GM21529 (cell line): ENCODE results near the gene FOXK1.
"Not testable (repeated sequence)": the region's sequence is repeated elsewhere in the genome, so short reads cannot be mapped to it uniquely, and the experiment has no call there.

ENCODE experiments used
- ATAC-seq: cut with Tn5 transposase; IDR thresholded peaks from one replicate; pipeline ENCODE4 v1.9.1; 2021; ENCODE audit not compliant: unreplicated experiment

The FOXK1 gene

DNA sequence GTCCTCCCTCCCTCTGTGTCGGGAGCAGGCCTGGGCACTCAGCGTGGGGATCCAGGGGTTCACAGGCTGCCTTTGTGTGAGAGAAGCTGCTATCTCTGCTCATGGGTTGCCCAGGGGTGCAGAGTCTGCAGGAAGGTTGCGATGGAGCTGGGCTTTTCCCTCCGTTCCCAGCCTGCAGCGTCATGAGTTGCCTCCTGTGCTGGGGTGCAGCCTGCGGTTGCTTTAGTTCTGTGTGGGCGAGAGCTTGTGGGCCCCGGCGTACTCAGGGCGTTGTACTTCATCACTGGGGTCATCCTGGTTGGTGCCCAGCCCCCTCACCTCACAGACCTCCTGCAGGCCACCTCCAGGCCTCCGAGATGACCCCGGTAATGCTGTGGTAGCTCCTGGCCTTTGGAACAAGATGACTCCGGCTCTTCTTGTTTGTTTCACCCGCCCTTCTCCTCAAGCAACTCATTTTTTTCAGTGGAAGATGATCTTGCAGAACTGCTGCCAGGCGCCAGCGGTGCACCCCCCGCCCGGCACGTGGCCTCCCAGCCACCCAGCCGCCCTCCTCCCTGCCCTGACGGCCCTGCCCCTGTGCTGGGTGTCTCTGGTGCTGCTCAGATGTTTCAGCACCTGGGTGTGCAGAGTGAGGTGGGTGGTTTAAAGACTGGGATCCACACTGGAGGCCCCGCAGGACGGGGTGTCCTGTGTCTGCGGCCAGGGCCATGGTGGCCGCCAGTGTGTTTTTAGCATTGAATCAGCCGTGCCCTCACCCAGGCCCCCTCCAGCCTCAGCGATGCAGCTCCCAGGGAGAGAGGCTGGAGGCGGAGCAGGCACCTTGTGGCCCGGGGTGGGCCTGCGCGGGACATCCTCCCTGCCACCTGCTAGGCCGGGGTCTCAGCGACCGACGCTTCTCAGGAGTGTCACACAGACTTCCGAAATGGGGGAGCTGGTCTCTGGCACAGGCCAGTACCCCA lies 100.5 kb downstream of the FOXK1 start:
- ATAC-seq, result no peak

DNA sequence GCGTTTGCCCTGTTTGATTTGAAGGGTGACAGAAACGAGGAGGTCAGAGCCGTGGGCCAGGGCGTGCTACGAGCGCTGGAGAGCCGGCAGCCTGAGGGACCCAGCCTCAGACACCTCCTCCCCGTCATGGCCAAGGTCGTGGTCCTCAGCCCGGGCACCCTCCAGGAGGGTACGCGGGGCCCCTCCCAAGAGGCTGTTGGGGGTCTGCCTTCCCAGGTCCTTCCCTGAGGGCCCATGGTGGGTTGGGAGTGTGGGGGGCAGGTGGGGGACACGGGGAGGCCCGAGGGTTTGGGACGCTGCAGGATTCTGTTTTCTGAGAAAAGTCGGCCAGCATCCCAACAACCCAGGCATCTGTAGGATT lies 101.2 kb downstream of the FOXK1 start:
- no peak for ATAC-seq

GRCh38 chr7:4783762-4784351 lies 101.8 kb downstream of the FOXK1 start:
- no peak for ATAC-seq

DNA sequence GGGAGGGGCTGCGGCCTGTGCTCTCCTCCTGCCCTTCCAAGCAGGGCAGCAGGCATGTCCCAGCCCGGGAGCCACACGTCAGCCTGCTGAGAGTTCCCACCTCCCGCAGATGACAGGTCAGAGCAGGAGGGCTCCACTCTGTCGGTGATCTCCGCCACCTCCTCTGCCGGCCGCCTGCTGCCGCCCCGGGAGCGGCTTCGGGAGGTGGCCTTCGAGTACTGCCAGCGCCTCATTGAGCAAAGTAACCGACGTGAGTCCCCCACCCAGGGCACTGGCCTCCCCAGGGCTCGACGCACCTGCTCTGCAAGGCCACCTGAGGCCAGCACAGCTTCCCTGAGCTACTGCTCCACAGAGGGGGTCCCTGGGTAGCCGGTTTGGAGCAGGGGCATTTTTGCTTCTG lies 102.7 kb downstream of the FOXK1 start:
- no peak for ATAC-seq

DNA sequence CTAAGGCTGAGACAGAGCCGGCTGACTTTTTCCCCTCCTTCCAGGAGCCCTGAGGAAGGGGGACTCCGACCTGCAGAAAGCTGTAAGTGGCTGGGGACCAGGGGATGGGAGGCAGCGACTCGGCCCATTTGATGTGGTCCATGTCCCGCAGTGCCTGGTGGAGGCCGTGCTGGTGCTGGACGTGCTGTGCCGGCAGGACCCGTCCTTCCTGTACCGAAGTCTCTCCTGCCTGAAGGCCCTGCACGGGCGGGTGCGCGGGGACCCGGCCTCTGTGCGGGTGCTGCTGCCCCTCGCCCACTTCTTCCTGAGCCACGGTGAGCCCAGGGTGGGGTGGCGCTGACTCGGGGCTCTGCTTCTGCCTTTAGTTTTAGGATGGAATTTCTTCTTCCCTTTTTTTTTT lies 103.3 kb downstream of the FOXK1 start:
- no peak for ATAC-seq

GRCh38 chr7:4786015-4786414 lies 103.9 kb downstream of the FOXK1 start:
- no peak for ATAC-seq

DNA sequence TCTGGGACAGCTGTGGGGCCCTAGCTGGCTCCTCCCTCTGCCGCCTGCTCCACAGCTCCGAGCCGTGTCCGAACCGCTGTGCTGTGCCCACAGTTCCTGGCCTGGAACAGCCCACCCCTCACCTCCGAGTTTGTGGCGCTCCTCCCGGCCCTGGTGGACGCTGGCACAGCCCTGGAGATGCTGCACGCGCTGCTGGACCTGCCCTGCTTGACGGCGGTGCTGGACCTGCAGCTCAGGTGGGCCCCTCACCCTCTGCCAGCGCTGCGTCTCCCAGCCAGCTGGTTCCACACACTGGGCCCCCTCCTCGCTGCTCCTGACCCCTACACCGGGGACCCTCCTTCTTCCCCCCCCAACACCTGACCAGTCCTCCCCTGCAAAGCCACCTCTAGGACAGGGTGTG lies 105.4 kb downstream of the FOXK1 start:
- no peak for ATAC-seq

DNA sequence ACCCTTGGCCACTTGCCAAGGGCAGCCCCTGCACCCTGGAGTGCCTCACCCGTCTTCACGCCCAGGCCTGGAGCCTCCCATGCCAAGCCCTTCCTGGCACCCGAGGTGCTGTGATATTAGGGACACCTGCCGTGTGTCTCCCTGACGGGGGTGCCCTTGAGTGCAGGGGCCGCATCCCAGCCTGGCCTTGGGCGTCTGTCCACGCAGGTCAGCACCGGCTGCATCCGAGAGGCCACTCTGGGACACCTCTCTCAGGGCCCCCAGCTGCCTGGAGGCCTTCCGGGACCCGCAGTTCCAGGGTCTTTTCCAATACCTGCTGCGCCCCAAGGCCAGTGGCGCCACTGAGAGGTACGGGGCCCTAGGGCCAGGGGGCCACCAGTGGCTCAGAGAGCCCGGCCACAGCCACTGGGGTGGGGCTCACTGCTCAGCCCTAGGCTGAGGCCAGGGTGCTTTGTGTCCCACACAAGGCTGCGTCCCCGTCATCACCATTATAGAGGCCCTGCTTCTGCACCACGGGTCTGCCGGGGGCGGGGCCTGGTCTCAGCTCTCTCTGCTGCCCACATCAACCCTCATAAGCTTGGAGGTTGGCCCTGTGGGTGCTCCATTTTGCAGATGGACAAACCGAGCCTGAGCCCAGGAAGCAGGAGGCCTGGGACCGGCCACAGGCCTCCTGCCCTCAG lies 106.0 kb downstream of the FOXK1 start:
- ATAC-seq, result no peak

DNA sequence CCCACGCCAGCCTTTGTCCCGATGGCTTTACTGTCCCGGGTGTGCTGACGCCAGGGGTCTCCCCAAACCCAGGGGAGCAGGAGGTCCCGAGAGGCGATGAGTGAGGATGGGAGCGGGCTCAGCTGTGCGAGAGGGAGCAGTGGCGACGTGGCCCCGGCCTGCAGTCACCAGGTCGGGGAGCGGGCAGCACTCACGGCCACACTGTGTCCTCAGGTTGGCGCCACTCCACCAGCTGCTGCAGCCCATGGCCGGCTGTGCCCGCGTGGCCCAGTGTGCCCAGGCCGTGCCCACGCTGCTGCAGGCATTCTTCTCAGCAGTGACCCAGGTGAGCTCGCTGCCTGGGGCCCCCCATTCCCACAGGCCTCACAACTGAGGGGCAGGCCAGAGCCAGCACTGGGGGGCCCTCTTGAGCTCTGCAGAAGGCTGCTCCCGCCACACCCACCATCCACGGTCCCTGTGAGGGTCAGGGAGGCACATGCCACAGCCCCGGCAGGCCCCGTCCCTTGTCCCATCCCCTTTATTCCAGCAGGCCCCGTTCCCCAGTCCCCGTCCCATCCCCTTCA lies 106.6 kb downstream of the FOXK1 start:
- no peak for ATAC-seq

DNA sequence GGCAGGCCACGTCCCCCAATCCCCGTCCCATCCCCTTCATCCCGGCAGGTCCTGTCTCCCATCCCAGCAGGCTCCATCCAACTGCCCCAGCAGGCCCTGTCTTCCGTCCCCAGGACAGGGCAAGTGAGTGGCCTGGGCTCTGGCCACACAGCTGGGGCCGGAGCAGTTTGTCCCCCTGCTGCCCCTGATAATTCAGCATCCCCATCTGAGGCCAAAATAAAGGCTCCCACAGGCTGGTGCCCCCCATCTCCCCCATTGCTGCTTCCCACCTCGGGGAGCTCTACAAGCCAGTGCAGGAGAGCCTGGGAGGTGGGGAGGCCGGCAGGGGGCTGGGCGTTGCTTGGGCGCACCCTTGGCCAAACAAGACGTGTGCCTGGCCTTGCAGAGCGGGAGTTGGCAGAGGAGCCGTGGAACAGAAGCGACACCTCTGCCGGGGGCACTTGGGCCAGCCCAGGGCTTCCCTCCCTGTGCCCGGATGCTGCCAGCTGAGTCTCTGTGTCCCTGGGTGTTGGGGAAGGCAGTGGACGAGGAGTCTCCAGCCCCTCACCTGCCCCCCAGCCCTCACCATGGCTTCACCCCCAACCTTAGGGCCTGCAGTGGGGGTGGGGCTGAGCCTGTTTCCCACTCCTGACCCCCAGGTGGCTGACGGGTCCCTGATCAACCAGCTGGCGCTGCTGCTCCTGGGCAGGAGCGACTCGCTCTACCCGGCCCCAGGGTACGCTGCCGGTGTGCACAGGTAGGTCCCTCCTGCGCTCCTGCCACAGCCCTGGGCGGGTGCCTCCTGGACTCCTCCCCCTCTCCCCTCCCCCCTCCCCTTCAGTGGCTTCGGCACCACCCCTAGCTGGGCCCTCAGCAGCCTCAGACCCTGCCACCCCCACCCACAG lies 107.3 kb downstream of the FOXK1 start:
- ATAC-seq, result no peak

DNA sequence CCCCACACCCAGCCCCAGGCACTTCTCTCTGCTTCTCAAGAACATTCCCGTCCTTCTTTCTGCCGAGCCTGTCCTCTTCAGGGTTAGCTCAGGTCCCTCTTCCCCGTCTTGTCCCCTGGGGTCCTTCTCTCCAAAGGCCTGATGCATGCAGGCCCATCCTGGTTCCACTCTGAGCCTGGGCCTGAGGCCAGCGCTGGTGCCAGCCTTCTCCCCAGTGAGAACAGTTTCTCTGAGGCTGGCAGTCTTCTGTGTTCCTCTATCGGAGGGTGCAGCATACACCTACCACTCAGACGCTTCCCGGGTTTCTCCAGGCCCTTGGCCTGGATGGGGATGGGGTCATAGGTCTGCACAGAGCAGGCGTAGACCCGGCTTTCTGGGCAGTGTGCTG lies 108.0 kb downstream of the FOXK1 start:
- no peak for ATAC-seq

DNA sequence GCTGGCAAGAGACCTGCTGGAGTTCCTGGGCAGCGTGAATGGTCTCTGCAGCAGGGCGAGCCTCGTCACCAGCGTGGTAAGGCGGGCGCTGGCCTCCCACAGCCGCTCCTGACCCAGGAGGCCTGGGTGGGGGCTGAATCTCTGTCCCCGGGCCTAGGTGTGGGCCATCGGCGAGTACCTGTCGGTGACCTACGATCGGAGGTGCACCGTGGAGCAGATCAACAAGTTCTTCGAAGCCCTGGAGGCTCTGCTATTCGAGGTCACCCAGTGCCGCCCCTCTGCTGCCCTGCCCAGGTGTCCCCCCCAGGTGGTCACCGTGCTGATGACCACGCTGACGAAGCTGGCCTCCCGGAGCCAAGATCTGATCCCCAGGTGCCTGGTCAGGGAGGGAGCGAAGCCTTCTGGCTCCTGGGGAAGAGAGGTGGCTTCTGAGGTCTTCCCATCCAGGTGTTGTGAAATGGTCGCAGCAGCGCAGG lies 108.5 kb downstream of the FOXK1 start:
- no peak for ATAC-seq

- ATAC-seq, result no peak
Observed at GRCh38 chr7:4791101-4791737, 109.1 kb downstream of the FOXK1 start.

DNA sequence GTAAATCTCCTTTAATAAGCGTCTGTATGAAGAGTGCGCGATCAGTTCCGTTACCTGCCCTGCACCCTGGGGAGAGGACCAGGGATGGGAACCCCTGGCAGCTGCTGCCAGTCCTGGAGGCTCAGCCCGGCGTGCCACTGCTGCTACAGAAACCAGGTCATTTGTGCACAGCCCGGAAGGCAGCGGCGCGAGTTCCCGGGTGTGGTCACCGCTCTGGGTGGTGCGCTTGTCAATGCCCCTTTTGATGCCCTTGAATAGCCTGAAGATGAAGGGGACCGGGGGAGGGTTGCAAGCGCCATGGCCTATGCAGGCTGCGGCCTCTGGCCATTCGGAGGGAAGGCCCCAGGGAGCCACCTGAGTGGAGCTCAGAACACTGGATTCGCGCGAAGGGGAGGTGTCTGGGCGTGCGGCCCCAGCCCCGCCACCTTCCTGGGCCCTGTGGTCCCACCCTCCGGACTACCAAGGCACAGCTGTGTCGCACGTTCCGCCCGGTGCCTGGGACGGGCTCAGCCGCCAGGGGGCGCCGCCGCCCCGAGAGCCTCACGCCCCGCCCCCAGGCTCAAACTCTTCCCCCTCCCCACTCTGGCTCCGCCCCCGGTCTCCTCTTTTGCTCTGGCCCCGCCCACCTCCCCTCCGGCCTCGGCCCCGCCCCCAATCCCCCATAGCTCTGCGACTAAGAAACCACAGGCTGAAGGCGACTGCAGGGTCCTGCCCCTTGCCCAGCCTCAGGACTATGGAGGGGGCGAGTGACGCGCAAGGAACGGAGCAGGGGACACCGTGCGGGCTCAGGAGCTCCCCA lies 109.8 kb downstream of the FOXK1 start:
- no peak for ATAC-seq

DNA sequence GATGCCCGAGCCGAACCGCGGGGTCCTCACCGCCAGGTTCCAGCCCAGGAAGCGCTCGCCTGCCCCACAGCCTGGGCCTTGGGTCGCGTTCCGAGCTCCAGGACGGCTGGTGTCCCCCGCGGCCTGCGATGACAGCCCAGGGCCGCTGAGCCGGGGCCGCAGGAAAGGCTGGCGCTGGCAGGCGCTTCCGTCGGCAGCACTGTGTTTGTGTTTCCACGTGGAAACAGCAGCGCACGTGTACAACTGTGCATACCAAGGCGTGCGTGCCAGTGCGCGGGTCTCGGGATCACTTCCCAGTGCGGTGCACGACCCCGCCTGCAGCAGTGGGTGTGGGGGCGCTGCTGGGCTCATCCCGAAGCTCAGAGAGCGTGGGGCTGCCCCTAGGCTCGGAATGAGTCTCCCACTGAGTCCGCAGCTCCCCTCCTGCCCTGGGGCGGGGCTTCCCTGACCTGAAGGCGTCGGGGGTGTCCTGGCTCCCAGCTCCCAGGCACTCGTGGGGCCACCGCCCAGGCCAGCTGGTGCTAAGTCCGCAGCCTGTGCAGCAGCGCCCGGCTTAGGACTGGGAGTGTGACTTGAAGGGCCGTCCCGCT lies 110.5 kb downstream of the FOXK1 start:
- ATAC-seq, result no peak

DNA sequence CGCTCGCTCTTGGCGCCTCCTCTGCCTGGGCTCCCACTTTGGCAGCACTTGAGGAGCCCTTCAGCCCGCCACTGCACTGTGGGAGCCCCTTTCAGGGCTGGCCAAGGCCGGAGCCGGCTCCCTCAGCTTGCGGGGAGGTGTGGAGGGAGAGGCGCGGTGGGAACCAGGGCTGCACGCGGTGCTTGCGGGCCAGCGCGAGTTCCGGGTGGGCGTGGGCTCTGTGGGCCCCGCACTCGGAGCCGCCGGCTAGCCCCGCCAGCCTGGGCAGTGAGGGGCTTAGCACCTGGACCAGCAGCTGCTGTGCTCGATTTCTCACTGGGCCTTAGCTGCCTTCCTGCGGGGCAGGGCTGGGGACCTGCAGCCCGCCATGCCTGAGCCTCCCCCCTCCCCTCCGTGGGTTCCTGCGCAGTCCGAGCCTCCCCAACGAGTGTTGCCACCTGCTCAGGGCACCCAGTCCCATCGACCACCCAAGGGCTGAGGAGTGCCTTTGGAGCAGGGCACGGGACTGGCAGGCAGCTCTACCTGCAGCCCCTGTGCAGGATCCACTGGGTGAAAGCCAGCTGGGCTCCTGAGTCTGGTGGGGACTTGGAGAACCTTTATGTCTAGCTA lies 111.4 kb downstream of the FOXK1 start:
- not testable (repeated sequence) for ATAC-seq

GRCh38 chr7:4794171-4794570 lies 112.1 kb downstream of the FOXK1 start:
- ATAC-seq, result not testable (repeated sequence)

DNA sequence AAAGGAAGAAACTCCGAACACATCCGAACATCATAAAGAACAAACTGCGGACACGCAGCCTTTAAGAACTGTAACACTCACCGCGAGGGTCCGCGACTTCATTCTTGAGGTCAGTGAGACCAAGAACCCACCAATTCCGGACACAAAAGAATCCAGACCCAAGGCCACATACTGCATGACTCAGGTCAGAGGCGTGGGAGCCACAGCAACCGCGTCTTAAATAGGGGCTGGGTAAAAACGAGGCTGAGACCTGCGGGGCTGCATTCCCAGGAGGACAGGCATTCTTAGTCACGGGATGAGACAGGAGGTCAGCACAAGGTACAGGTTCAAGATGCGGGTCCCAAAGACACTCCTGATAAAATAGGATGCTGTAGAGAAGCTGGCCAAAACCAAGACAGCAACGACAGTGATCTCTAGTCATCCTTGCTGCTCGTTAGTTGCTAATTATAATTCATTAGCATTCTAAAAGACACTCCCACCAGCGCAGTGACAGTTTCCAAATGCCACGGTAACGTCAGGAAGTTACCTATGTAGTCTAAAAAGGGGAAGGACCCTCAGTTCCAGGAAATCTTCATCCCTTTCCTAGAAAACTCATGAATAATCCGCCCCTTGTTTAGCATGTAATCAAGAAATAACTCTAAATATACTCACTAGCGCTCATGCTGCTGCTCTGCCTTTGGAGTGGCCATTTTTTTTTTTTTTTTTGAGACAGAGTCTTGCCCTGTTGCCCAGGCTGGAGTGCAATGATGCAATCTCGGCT lies 112.7 kb downstream of the FOXK1 start:
- no peak for ATAC-seq
